NCI-H146 treated with DMSO at 0.1 percent for 48 hours (cell line): Measurements from ENCODE around the gene SF3B1.
"Not testable (repeated sequence)": the region's sequence is repeated elsewhere in the genome, so short reads cannot be mapped to it uniquely, and the experiment has no call there.

Experiments used
- DNase-seq: peaks from one replicate; lab custom pipeline; 2025; ENCODE audit not compliant: unreplicated experiment; lab: John Stamatoyannopoulos, UW

The SF3B1 gene

GRCh38 chr2:197433780-197434438 is 919 bp downstream of the SF3B1 start:
- DNase-seq: no peak

- DNase-seq: not testable (repeated sequence)
These were observed 2.3 kb downstream of the SF3B1 start for GRCh38 chr2:197432527-197432926.

- no peak for DNase-seq
These were observed 3.0 kb downstream of the SF3B1 start for GRCh38 chr2:197431858-197432257.

- DNase-seq: no peak
These were observed 6.8 kb downstream of the SF3B1 start for GRCh38 chr2:197427986-197428385.

GRCh38 chr2:197426723-197427603 is 7.9 kb downstream of the SF3B1 start:
- no peak for DNase-seq

- DNase-seq: no peak
These were observed 9.3 kb downstream of the SF3B1 start for GRCh38 chr2:197425550-197425949.

GRCh38 chr2:197423307-197423706 is 11.5 kb downstream of the SF3B1 start:
- no peak for DNase-seq

GRCh38 chr2:197419438-197419837 is 15.4 kb downstream of the SF3B1 start:
- DNase-seq: no peak

GRCh38 chr2:197416268-197416667 is 18.6 kb downstream of the SF3B1 start:
- DNase-seq: no peak

- DNase-seq: no peak
These were observed 20.3 kb downstream of the SF3B1 start for GRCh38 chr2:197414515-197414914.

GRCh38 chr2:197414039-197414438 is 20.8 kb downstream of the SF3B1 start:
- DNase-seq: no peak

GRCh38 chr2:197405582-197405981 is 29.2 kb downstream of the SF3B1 start:
- DNase-seq: no peak

- no peak for DNase-seq
These were observed 34.8 kb downstream of the SF3B1 start for GRCh38 chr2:197399887-197400540.

GRCh38 chr2:197398913-197399312 is 35.9 kb downstream of the SF3B1 start:
- DNase-seq: no peak

- no peak for DNase-seq
These were observed 43.6 kb downstream of the SF3B1 start for GRCh38 chr2:197391220-197391717.

- DNase-seq: no peak
These were observed 45.8 kb downstream of the SF3B1 start for GRCh38 chr2:197388866-197389587.

GRCh38 chr2:197387179-197387578 is 47.6 kb downstream of the SF3B1 start:
- no peak for DNase-seq

- DNase-seq: no peak
These were observed 48.6 kb downstream of the SF3B1 start for GRCh38 chr2:197386242-197386641.

GRCh38 chr2:197383825-197384224 is 51.0 kb downstream of the SF3B1 start:
- DNase-seq: no peak

- no peak for DNase-seq
These were observed 53.2 kb downstream of the SF3B1 start for GRCh38 chr2:197381641-197382040.

GRCh38 chr2:197379918-197380309 is 54.9 kb downstream of the SF3B1 start:
- DNase-seq: not testable (repeated sequence)
